Measurements from ENCODE around the gene ZMIZ1. TPM values are rescaled to one million over a fixed set of nuclear protein-coding genes. Genes with fewer than 3 reads are reported as not detected.
A peak's percentile ranks its signal among the peaks of the same experiment; 100 is the strongest.

The ZMIZ1 gene
- total RNA-seq, 1 donor from 2014 or later = 173 TPM

DNA sequence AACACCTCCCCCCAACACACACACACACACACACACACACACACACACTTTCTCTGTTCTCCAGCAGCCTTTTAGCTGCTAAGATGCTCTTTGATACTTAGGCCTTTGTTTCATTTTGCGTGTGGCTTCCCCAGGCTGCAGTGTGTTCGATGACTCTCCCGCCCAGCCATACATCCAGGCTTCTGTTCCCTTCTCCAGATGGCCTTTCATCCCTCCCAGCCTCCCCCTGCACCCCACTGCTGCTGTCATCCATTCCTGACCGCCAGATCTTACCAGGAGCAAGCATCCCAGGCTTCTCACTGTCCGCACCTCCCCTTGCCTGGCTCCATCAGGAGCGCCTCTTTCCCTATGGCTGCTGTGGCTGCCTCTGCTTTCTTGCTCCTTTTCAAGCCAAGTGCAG lies 200.7 kb downstream of the ZMIZ1 start:
- no peaks in the 10 kb centered on the region for H3K27me3 Mint-ChIP-seq (ENCODE audit: low read depth)
- peaks cover 2% of the 10 kb centered on the region for H3K36me3 Mint-ChIP-seq
- peak overlapping the region; percentile 52 for H3K27ac Mint-ChIP-seq
- TF ChIP-seq, protein P1, sequence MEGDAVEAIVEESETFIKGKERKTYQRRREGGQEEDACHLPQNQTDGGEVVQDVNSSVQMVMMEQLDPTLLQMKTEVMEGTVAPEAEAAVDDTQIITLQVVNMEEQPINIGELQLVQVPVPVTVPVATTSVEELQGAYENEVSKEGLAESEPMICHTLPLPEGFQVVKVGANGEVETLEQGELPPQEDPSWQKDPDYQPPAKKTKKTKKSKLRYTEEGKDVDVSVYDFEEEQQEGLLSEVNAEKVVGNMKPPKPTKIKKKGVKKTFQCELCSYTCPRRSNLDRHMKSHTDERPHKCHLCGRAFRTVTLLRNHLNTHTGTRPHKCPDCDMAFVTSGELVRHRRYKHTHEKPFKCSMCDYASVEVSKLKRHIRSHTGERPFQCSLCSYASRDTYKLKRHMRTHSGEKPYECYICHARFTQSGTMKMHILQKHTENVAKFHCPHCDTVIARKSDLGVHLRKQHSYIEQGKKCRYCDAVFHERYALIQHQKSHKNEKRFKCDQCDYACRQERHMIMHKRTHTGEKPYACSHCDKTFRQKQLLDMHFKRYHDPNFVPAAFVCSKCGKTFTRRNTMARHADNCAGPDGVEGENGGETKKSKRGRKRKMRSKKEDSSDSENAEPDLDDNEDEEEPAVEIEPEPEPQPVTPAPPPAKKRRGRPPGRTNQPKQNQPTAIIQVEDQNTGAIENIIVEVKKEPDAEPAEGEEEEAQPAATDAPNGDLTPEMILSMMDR (IDR thresholded peaks at IDR 0.05; ENCODE audit: unreplicated experiment) = no peak
- no peaks in the 10 kb centered on the region for H3K9me3 Mint-ChIP-seq
- no peak for DNase-seq (ENCODE audit: low spot score in 2 of 2, unreplicated experiment in 2 of 2)
- peaks cover 46% of the 10 kb centered on the region for H3K4me1 Mint-ChIP-seq
- no peak overlapping the region for H3K4me3 Mint-ChIP-seq

DNA sequence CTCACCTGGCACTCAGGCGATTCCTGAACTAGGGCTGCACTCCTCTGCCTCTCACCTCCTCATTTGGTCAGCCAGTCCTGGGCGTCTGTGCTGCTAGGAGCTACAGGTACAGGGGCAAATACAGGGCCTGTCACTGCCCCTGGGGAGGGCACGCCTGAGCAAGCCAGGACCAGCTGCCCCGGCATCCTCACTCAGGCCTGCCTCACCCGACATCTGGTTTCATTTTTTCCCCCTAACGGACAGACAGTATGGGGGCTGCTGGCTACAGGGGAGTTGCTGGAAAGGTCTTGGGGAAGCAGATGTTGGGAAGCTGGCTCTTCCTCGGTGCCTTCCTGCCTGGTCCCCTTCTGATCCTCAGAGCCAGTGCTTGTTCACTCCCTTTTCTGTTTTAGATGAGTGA lies 201.2 kb downstream of the ZMIZ1 start:
- no peaks in the 10 kb centered on the region for H3K27me3 Mint-ChIP-seq (ENCODE audit: low read depth)
- TF ChIP-seq, protein P1 (IDR thresholded peaks at IDR 0.05; ENCODE audit: unreplicated experiment) = no peak
- no peak overlapping the region for H3K4me3 Mint-ChIP-seq
- peaks cover 2% of the 10 kb centered on the region for H3K36me3 Mint-ChIP-seq
- H3K27ac Mint-ChIP-seq = peak overlapping the region; percentile 31
- H3K9me3 Mint-ChIP-seq = no peaks in the 10 kb centered on the region
- DNase-seq (ENCODE audit: low spot score in 2 of 2, unreplicated experiment in 2 of 2) = no peak
- H3K4me1 Mint-ChIP-seq = peaks cover 43% of the 10 kb centered on the region

DNA sequence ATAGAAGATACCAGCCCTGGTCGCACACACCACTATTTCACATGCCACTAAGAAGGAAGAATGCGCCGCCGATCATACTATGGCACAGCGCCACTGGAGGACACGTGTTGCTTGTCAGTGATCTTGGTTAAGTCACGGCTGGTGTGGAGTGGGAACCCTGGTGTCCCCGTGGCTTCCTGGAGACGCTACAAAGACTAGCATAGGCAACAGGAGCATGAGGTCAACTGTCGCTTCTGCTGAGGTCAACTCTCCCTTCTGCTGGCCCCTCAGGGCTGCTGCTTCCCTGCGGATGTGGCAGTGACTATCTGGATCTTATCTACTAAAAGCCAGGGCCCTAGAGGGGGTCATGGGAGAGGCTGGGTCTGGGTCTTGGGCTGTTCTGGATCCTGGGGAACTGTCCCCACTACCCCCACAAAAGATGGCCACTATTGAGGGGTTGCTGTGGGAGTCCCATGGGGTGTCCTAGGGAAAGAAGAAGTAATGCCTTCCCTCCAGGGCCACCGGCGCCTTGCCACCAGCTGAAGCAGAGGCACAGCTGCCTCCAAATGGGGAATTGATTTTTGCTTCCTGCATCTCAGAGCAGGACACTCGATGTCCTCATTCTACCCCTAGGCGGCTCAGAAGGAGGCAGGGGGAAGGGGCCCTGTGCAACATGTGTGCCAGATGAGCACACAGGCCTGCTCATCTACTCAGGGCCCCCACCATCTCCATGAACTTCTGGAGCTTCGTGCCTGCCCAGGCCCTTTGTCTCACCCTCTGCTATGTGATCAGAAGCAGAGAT lies 201.9 kb downstream of the ZMIZ1 start:
- Mint-ChIP-seq H3K4me1 (peaks cover 36% of the 10 kb centered on the region), H3K4me3 (no peak overlapping the region)

DNA sequence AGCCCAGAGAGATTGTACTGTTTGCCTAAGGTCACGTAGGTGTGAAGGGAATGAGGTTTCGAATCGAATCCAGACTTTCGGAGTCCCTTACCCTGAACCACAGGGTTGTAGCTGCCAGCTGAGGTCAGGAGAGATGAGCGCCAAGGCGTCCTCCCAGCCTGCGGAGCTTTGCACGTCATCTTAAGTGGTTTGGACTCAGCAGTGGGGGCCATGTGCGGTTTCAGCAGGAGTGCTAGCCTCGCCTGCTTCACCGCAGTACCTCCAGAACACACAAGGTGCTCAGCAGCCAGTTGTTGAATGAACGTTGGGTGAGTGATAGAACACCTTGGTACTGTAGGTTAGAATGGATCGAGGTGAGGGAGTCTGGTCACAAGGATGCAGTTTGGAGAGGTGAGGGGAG lies 203.6 kb downstream of the ZMIZ1 start:
- H3K27me3 Mint-ChIP-seq (ENCODE audit: low read depth) = no peaks in the 10 kb centered on the region
- peaks cover 22% of the 10 kb centered on the region for H3K4me1 Mint-ChIP-seq
- H3K9me3 Mint-ChIP-seq = no peaks in the 10 kb centered on the region
- peaks cover 4% of the 10 kb centered on the region for H3K36me3 Mint-ChIP-seq
- DNase-seq (ENCODE audit: low spot score in 2 of 2, unreplicated experiment in 2 of 2) = no peak
- no peak overlapping the region for H3K4me3 Mint-ChIP-seq
- peak overlapping the region; percentile 70 for H3K27ac Mint-ChIP-seq
- TF ChIP-seq, protein P1 (IDR thresholded peaks at IDR 0.05; ENCODE audit: unreplicated experiment) = no peak

More for the DNA sequence above, 201.9 kb downstream of the ZMIZ1 start:
- Mint-ChIP-seq H3K27ac (peak overlapping the region; percentile 31), H3K9me3 (no peaks in the 10 kb centered on the region), H3K27me3 (ENCODE audit: low read depth) (no peaks in the 10 kb centered on the region), H3K36me3 (peaks cover 2% of the 10 kb centered on the region)
- TF ChIP-seq, protein P1 (IDR thresholded peaks at IDR 0.05; ENCODE audit: unreplicated experiment) = no peak
- DNase-seq (ENCODE audit: low spot score in 2 of 2, unreplicated experiment in 2 of 2) = no peak

DNA sequence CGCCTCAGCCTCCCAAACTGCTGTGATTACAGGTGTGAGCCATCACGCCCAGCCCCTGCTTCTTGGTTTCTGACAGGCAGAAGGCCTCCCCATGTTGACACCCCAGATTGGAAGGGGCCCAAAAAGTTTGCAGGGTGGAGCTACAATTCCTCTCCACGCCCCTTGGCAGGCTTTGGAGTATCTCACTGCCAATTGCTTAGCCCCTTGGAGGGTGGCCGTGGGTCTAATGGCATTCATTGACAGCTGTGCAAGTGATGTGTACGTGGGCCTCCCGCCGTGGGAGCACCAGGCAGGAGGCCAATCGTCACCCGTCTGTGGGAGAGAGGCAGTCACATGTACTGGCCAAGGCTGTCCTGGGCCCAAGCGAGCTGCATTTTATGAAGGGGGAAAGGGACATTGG lies 204.8 kb downstream of the ZMIZ1 start:
- Mint-ChIP-seq H3K4me1 (peaks cover 22% of the 10 kb centered on the region), H3K36me3 (peaks cover 10% of the 10 kb centered on the region), H3K9me3 (no peaks in the 10 kb centered on the region), H3K27me3 (ENCODE audit: low read depth) (no peaks in the 10 kb centered on the region), H3K4me3 (no peak overlapping the region), H3K27ac (peak overlapping the region; percentile 34)
- TF ChIP-seq, protein P1 (IDR thresholded peaks at IDR 0.05; ENCODE audit: unreplicated experiment) = no peak
- DNase-seq (ENCODE audit: low spot score in 2 of 2, unreplicated experiment in 2 of 2) = no peak

Data from mesothelial cell of epicardium (in vitro differentiated cells).